ENCODE results near the gene CAB39. TPM values are rescaled to one million over a fixed set of nuclear protein-coding genes. Genes with fewer than 3 reads are reported as not detected.

The CAB39 gene
- total and polyA plus RNA-seq, 2 of the 8 experiments (the other 6 are each of a cell fraction or from before 2014, with no cell fraction given) = 16.4 to 50.5 TPM

GRCh38 chr2:230697676-230698075, 15.0 kb upstream of the CAB39 start:
- Histone ChIP-seq H3K79me1 (ENCODE audit: low read depth, low read length) (no peaks in the 10 kb centered on the region), H2AK5ac (ENCODE audit: low read depth, low read length) (no peak overlapping the region), H3K4me3 (ENCODE audit: extremely low read depth in 1 of 4, insufficient read depth in 2 of 4, low read depth in 3 of 4, low read length in 4 of 4) (no peak overlapping the region), H3K56ac (replicated peaks; ENCODE audit: insufficient read length, low read depth, low read length) (no peak overlapping the region), H2BK120ac (replicated peaks; ENCODE audit: low read depth, low read length) (no peak overlapping the region), H2BK5ac (ENCODE audit: low read depth, low read length) (no peak overlapping the region), H2AFZ (ENCODE audit: low read length) (no peak overlapping the region), H3K4me1 (replicated peaks in 1 of 4; ENCODE audit: control insufficient read depth in 3 of 4, insufficient read depth in 4 of 4, low read length in 3 of 4) (peaks cover 0 to 3% (median 0%) of the 10 kb centered on the region in 4 experiments; a peak in 1 of 7 replicates), H3K23ac (ENCODE audit: insufficient read length) (no peak overlapping the region), H3K9me3 (ENCODE audit: insufficient read depth in 2 of 2, low read depth in 1 of 2, low read length in 1 of 2) (no peaks in the 10 kb centered on the region), H3K14ac (ENCODE audit: insufficient read length) (no peak overlapping the region), H3K27ac (ENCODE audit: low read depth, low read length) (no peak overlapping the region), H4K20me1 (replicated peaks in 1 of 2; ENCODE audit: control insufficient read depth in 1 of 2, insufficient read depth in 2 of 2, low read length in 2 of 2) (no peaks in the 10 kb centered on the region), H3K4ac (replicated peaks; ENCODE audit: insufficient read length, low read depth, low read length) (no peak overlapping the region), H4K5ac (ENCODE audit: insufficient read length, low read depth, low read length) (no peak overlapping the region), H3K9ac (replicated peaks in 1 of 4; ENCODE audit: extremely low read depth in 1 of 4, low read depth in 3 of 4, low read length in 3 of 4) (no peak overlapping the region), H3K23me2 (ENCODE audit: low read depth, low read length) (no peaks in the 10 kb centered on the region), H2BK20ac (ENCODE audit: low read length) (no peak overlapping the region), H2BK12ac (ENCODE audit: low read depth, low read length) (no peak overlapping the region), H3K27me3 (replicated peaks in 1 of 4; ENCODE audit: control insufficient read depth in 3 of 4, extremely low read depth in 1 of 4, insufficient read depth in 3 of 4, low read length in 3 of 4) (no peaks in the 10 kb centered on the region), H3K18ac (ENCODE audit: extremely low read depth, low read length) (no peak overlapping the region), H3K36me3 (ENCODE audit: control insufficient read depth in 2 of 4, insufficient read depth in 4 of 4, low read length in 3 of 4) (no peaks in the 10 kb centered on the region), H3K79me2 (ENCODE audit: control insufficient read depth in 1 of 2, insufficient read depth in 2 of 2, low read length in 2 of 2) (no peaks in the 10 kb centered on the region), H3K4me2 (ENCODE audit: insufficient read depth in 1 of 2, low read depth in 2 of 2, low read length in 2 of 2) (no peak overlapping the region), H2BK15ac (ENCODE audit: low read length) (no peak overlapping the region), H4K8ac (ENCODE audit: extremely low read depth, insufficient read depth, low read length) (no peak overlapping the region), H4K91ac (replicated peaks; ENCODE audit: insufficient read length, low read length) (no peak overlapping the region)
- 88% methylated on average over 4 of the region's 4 CpGs; no CpG with 5 or more reads in 1 of the 2 experiments for WGBS, 2 experiments (ENCODE audit: extremely low coverage in 1 of 2, insufficient coverage in 1 of 2, insufficient read length in 1 of 2, insufficient replicate concordance in 2 of 2, low coverage in 1 of 2, low lambda C conversion rate in 2 of 2, missing lambda C conversion rate in 1 of 2)
- FAIRE-seq (no peak), DNase-seq (ENCODE audit: low read depth in 1 of 2, low spot score in 2 of 2) (no peak)
- TF ChIP-seq FOSL1 (IDR thresholded peaks at IDR 0.05; ENCODE audit: insufficient read depth, low read depth, low read length) (no peak), GTF2F1 (IDR thresholded peaks at IDR 0.05; ENCODE audit: borderline replicate concordance, low read depth, low read length) (no peak), SIN3A (conservative IDR thresholded peaks at IDR 0.05 in 1 of 2, IDR thresholded peaks at IDR 0.05 in 1 of 2; ENCODE audit: low read depth in 1 of 2, low read length in 2 of 2) (no peak), TBP (IDR thresholded peaks at IDR 0.05; ENCODE audit: low read depth, low read length) (no peak), KDM4A (IDR thresholded peaks at IDR 0.05; ENCODE audit: low read depth, low read length, severe bottlenecking) (no peak), ZNF274 (IDR thresholded peaks at IDR 0.05; ENCODE audit: borderline replicate concordance, extremely low read depth, low read length) (no peak)
- POLR2A ChIA-PET (ENCODE audit: partially characterized antibody) = no interaction called here
- CTCF ChIA-PET (ENCODE audit: partially characterized antibody) = interaction anchor here (0.9 to 1.1 kb wide), 3 partner anchors 12 to 17 kb away, joined by 3 read pairs; partner anchors contain the start of gene CAB39

All from H1 (cell line).